ENCODE data around the gene PERCC1.

PERCC1 gene

GRCh38 chr16:1453316-1453715 is 22.4 kb downstream of the PERCC1 start:
- TF ChIP-seq CTCF (IDR thresholded peaks at IDR 0.05; ENCODE audit: low read depth, low read length): no peak

DNA sequence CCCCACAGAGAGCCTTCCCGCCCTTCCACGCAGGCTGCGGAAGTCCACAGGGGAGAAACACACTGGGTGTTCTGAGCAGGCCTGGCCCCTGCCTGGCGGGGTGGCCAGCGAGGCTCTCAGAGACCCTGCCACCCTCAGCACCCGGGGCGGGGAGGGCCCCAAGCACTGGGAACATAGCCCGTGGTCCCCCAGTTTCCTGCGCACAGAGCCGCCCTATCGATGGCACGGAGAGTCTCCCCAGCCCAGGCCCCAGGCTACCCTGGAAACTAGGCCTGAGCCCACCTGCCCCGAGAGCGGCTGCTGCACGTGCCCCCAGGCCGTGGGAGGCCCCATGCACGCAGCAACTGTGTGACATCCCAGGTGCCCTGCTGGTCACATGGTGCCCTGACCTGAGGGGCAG is 23.7 kb downstream of the PERCC1 start:
- TF ChIP-seq CTCF (IDR thresholded peaks at IDR 0.05; ENCODE audit: low read depth, low read length): no peak
- no peak overlapping the region for H3K4me3 ChIP-seq (ENCODE audit: low read depth, low read length)

More at GRCh38 chr16:1453316-1453715, 22.4 kb downstream of the PERCC1 start:
- H3K4me3 ChIP-seq (ENCODE audit: low read depth, low read length): no peak overlapping the region

- no peak overlapping the region for H3K4me3 ChIP-seq (ENCODE audit: low read depth, low read length)
- no peak for TF ChIP-seq CTCF (IDR thresholded peaks at IDR 0.05; ENCODE audit: low read depth, low read length)
Observed at GRCh38 chr16:1455190-1456171, 24.6 kb downstream of the PERCC1 start.

GRCh38 chr16:1456951-1457350 is 26.1 kb downstream of the PERCC1 start:
- no peak overlapping the region for H3K4me3 ChIP-seq (ENCODE audit: low read depth, low read length)
- no peak for TF ChIP-seq CTCF (IDR thresholded peaks at IDR 0.05; ENCODE audit: low read depth, low read length)

DNA sequence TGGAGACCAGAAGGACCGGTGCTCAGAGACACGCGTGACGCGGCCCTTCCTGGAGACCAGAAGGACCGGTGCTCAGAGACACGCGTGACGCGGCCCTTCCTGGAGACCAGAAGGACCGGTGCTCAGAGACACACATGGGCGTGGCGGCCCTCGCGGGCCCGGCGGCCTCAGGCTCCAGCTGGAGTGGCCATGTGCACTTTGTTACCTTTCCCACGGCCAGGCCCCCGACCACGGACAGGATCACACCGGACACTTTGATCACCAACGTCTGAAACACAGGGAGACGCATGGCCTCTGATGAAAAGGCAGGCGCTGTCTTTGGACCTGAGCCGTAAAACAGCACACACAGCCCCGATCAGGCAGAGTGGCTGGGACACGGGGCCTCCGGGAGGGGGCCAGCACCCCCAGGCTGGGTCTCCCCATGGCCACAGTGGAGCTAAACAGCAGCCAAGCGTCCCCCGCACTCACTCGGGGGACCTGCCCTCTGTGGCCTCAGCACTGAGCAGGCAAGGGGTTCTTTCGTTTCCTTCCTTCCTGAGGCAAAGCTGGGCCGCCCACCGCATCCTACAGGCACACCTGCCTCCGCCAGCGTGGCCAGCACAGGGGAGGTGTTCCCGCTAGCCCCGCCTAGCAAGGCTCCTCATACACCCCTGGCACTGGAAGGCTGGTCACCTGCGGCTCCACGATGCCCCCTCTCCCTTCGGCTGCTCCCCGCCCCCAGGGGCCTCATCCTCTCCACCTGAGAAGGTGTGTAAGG is 26.8 kb downstream of the PERCC1 start:
- TF ChIP-seq CTCF (IDR thresholded peaks at IDR 0.05; ENCODE audit: low read depth, low read length): no peak
- H3K4me3 ChIP-seq (ENCODE audit: low read depth, low read length): no peak overlapping the region

DNA sequence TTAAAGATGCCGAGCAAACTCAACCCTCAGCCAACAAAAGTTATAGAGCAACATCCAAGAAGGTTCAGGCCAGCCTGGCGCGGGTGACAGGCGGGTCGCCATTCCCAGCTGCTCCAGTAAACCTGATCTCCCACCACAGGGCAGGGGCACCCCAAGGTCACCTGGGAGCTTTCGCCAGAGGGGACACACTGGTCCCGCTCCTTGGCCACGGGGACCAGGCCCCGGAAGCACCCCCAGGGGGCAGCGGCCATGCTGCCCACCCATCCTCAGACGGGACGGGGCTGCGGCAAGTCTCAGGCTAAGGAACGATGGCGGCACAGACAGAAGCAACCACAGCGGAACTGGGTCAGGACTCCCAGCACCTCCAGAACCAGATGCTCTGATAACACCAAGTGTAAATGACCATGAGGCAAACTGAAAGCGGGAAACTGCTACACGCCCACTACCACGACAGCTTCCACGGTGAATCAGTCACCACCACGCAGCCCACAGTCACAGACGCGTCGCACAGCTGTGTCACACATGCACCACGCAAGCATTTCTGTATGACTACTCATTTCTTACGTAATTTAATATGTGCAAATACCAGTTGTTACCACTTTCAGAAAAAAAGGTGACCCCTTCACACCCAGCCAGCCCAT is 27.6 kb downstream of the PERCC1 start:
- no peak for TF ChIP-seq CTCF (IDR thresholded peaks at IDR 0.05; ENCODE audit: low read depth, low read length)
- no peak overlapping the region for H3K4me3 ChIP-seq (ENCODE audit: low read depth, low read length)

Data from WI38 (cell line).